HEK293 (cell line): ENCODE results near the gene HLX.

Experiments
- EGR2 ChIP-seq: fragments of 450-650 bp; formaldehyde crosslinking; IDR thresholded peaks from 2 replicates; pipeline ENCODE4 v1.5.1; 2016; ENCODE audit warnings: low read depth, missing biosample characterization, missing genetic modification characterization
- HOXD13 ChIP-seq: sonication (generic); formaldehyde crosslinking; IDR thresholded peaks from 2 replicates; pipeline ENCODE4 v1.8.0; 2022; ENCODE audit warnings: missing genetic modification reagents, borderline replicate concordance
- MYNN ChIP-seq: fragments of 450-650 bp; formaldehyde crosslinking; IDR thresholded peaks from 2 replicates; pipeline ENCODE4 v1.5.1; 2016; ENCODE audit warnings: missing biosample characterization, missing genetic modification characterization, borderline replicate concordance
- PRDM1 ChIP-seq: fragments of 450-650 bp; formaldehyde crosslinking; IDR thresholded peaks from 2 replicates; pipeline ENCODE4; 2016; ENCODE audit warnings: missing biosample characterization, missing genetic modification characterization
- WT1 ChIP-seq: fragments of 450-650 bp; formaldehyde crosslinking; IDR thresholded peaks from 2 replicates; pipeline ENCODE4 v1.5.1; 2016; ENCODE audit warnings: missing biosample characterization, missing genetic modification characterization
- YY1 ChIP-seq: fragments of 450-650 bp; formaldehyde crosslinking; IDR thresholded peaks from 2 replicates; pipeline ENCODE4 v1.5.1; 2018; ENCODE audit warnings: missing biosample characterization, missing genetic modification characterization
- ZBTB7A ChIP-seq: fragments of 450-650 bp; formaldehyde crosslinking; IDR thresholded peaks from 2 replicates; pipeline ENCODE4 v1.5.1; 2016; ENCODE audit warnings: low read depth, missing biosample characterization, missing genetic modification characterization
- ZFP3 ChIP-seq: fragments of 450-650 bp; formaldehyde crosslinking; IDR thresholded peaks from 2 replicates; pipeline ENCODE4 v1.5.1; 2016; ENCODE audit warnings: low read depth, missing biosample characterization, missing genetic modification characterization
- ZNF175 ChIP-seq: fragments of 450-650 bp; formaldehyde crosslinking; IDR thresholded peaks from 2 replicates; pipeline ENCODE4 v1.5.1; 2016; ENCODE audit warnings: missing biosample characterization, missing genetic modification characterization
- ZNF2 ChIP-seq: fragments of 450-650 bp; formaldehyde crosslinking; IDR thresholded peaks from 2 replicates; pipeline ENCODE4 v1.5.1; 2016; ENCODE audit warnings: missing biosample characterization, missing genetic modification characterization
- ZNF221 ChIP-seq: fragments of 450-650 bp; formaldehyde crosslinking; IDR thresholded peaks from 2 replicates; pipeline ENCODE4 v1.5.1; 2017; ENCODE audit warnings: missing biosample characterization, missing genetic modification characterization, borderline replicate concordance
- ZNF311 ChIP-seq: fragments of 450-650 bp; formaldehyde crosslinking; IDR thresholded peaks from 2 replicates; pipeline ENCODE4 v1.5.1; 2017; ENCODE audit warnings: missing biosample characterization, missing genetic modification characterization, borderline replicate concordance
- ZNF404 ChIP-seq: fragments of 450-650 bp; formaldehyde crosslinking; IDR thresholded peaks from 2 replicates; pipeline ENCODE4 v1.5.1; 2017; ENCODE audit warnings: missing biosample characterization, missing genetic modification characterization
- ZNF561 ChIP-seq: fragments of 450-650 bp; IDR thresholded peaks from 2 replicates; pipeline ENCODE4 v1.5.1; 2018; ENCODE audit warnings: missing biosample characterization, missing genetic modification characterization, borderline replicate concordance
- ZNF585B ChIP-seq: fragments of 450-650 bp; formaldehyde crosslinking; IDR thresholded peaks from 2 replicates; pipeline ENCODE4 v1.5.1; 2016; ENCODE audit warnings: missing biosample characterization, missing genetic modification characterization
- ZNF596 ChIP-seq: fragments of 450-650 bp; IDR thresholded peaks from 2 replicates; pipeline ENCODE4 v1.5.0; 2018; ENCODE audit warnings: missing biosample characterization, mild to moderate bottlenecking, missing genetic modification characterization, moderate library complexity
- ZNF629 ChIP-seq: fragments of 450-650 bp; formaldehyde crosslinking; IDR thresholded peaks from 2 replicates; pipeline ENCODE4 v1.5.1; 2017; ENCODE audit warnings: missing biosample characterization, missing genetic modification characterization
- ZNF785 ChIP-seq: fragments of 450-650 bp; formaldehyde crosslinking; IDR thresholded peaks from 2 replicates; pipeline ENCODE4 v1.5.1; 2016; ENCODE audit warnings: missing biosample characterization, missing genetic modification characterization
- ZNF791 ChIP-seq: fragments of 450-650 bp; formaldehyde crosslinking; IDR thresholded peaks from 2 replicates; pipeline ENCODE4 v1.5.1; 2016; ENCODE audit warnings: missing biosample characterization, missing genetic modification characterization
- ZNF792 ChIP-seq: fragments of 450-650 bp; formaldehyde crosslinking; IDR thresholded peaks from 2 replicates; pipeline ENCODE4 v1.5.1; 2016; ENCODE audit warnings: missing biosample characterization, missing genetic modification characterization
- ZNF830 ChIP-seq: fragments of 450-650 bp; IDR thresholded peaks from 2 replicates; pipeline ENCODE4 v1.5.0; 2018; ENCODE audit warnings: missing biosample characterization, missing genetic modification characterization, low read depth, mild to moderate bottlenecking, moderate library complexity
- ZSCAN16 ChIP-seq: fragments of 450-650 bp; formaldehyde crosslinking; IDR thresholded peaks from 2 replicates; pipeline ENCODE4 v1.5.1; 2016; ENCODE audit warnings: missing biosample characterization, missing genetic modification characterization
- TF ChIP-seq, protein P1 (sequence below): fragments of 450-650 bp; formaldehyde crosslinking; IDR thresholded peaks from 2 replicates; pipeline ENCODE4 v1.5.1; 2016; ENCODE audit warnings: missing biosample characterization, missing genetic modification characterization
- TF ChIP-seq, protein P2 (sequence below): fragments of 450-650 bp; formaldehyde crosslinking; IDR thresholded peaks from 2 replicates; pipeline ENCODE4 v1.5.1; 2016; ENCODE audit warnings: missing biosample characterization, missing genetic modification characterization
- TF ChIP-seq, protein P3 (sequence below): fragments of 450-650 bp; formaldehyde crosslinking; IDR thresholded peaks from 2 replicates; pipeline ENCODE4 v1.5.1; 2016; ENCODE audit warnings: missing biosample characterization, missing genetic modification characterization, borderline replicate concordance
- TF ChIP-seq, protein P4 (sequence below): fragments of 450-650 bp; formaldehyde crosslinking; IDR thresholded peaks from 2 replicates; pipeline ENCODE4 v1.5.1; 2016; ENCODE audit warnings: missing biosample characterization, missing genetic modification characterization, borderline replicate concordance

The HLX gene

DNA sequence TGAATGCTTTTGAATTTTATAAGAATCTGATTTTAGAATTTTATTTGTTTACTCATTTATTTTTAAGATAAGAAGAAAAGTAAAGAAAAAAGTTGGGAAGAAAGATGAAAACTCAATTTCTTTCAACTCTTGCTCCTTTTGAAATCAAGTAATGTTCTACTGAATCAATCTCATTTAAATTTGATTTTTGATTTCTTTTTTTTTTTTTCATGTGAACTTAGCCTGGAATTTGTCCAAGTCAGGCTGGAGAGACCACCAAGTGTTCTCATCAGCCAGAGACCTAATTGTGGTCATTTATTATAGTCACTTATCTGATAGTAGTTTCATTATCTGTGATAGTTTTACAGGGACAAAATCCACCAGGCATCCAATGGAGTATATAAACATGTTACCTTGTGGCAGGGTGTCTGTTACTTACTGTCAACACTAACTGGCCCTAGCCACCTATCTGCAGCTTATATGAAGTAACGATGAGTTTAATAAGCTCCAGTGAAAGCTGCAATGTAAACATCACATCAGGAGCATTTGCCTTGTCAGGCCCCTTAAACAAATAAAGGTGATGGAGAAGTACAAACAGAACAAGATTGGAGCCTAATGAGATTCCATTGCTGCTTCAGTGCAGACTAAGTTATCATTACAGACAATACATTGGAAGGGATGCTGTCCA is 39.2 kb downstream of the HLX start (continued):
- TF ChIP-seq, protein P1, sequence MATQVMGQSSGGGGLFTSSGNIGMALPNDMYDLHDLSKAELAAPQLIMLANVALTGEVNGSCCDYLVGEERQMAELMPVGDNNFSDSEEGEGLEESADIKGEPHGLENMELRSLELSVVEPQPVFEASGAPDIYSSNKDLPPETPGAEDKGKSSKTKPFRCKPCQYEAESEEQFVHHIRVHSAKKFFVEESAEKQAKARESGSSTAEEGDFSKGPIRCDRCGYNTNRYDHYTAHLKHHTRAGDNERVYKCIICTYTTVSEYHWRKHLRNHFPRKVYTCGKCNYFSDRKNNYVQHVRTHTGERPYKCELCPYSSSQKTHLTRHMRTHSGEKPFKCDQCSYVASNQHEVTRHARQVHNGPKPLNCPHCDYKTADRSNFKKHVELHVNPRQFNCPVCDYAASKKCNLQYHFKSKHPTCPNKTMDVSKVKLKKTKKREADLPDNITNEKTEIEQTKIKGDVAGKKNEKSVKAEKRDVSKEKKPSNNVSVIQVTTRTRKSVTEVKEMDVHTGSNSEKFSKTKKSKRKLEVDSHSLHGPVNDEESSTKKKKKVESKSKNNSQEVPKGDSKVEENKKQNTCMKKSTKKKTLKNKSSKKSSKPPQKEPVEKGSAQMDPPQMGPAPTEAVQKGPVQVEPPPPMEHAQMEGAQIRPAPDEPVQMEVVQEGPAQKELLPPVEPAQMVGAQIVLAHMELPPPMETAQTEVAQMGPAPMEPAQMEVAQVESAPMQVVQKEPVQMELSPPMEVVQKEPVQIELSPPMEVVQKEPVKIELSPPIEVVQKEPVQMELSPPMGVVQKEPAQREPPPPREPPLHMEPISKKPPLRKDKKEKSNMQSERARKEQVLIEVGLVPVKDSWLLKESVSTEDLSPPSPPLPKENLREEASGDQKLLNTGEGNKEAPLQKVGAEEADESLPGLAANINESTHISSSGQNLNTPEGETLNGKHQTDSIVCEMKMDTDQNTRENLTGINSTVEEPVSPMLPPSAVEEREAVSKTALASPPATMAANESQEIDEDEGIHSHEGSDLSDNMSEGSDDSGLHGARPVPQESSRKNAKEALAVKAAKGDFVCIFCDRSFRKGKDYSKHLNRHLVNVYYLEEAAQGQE = no peak
- TF ChIP-seq, protein P2, sequence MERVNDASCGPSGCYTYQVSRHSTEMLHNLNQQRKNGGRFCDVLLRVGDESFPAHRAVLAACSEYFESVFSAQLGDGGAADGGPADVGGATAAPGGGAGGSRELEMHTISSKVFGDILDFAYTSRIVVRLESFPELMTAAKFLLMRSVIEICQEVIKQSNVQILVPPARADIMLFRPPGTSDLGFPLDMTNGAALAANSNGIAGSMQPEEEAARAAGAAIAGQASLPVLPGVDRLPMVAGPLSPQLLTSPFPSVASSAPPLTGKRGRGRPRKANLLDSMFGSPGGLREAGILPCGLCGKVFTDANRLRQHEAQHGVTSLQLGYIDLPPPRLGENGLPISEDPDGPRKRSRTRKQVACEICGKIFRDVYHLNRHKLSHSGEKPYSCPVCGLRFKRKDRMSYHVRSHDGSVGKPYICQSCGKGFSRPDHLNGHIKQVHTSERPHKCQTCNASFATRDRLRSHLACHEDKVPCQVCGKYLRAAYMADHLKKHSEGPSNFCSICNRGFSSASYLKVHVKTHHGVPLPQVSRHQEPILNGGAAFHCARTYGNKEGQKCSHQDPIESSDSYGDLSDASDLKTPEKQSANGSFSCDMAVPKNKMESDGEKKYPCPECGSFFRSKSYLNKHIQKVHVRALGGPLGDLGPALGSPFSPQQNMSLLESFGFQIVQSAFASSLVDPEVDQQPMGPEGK = no peak
- no peak for TF ChIP-seq EGR2 (tag by site-specific recombination)
- TF ChIP-seq, protein P3, sequence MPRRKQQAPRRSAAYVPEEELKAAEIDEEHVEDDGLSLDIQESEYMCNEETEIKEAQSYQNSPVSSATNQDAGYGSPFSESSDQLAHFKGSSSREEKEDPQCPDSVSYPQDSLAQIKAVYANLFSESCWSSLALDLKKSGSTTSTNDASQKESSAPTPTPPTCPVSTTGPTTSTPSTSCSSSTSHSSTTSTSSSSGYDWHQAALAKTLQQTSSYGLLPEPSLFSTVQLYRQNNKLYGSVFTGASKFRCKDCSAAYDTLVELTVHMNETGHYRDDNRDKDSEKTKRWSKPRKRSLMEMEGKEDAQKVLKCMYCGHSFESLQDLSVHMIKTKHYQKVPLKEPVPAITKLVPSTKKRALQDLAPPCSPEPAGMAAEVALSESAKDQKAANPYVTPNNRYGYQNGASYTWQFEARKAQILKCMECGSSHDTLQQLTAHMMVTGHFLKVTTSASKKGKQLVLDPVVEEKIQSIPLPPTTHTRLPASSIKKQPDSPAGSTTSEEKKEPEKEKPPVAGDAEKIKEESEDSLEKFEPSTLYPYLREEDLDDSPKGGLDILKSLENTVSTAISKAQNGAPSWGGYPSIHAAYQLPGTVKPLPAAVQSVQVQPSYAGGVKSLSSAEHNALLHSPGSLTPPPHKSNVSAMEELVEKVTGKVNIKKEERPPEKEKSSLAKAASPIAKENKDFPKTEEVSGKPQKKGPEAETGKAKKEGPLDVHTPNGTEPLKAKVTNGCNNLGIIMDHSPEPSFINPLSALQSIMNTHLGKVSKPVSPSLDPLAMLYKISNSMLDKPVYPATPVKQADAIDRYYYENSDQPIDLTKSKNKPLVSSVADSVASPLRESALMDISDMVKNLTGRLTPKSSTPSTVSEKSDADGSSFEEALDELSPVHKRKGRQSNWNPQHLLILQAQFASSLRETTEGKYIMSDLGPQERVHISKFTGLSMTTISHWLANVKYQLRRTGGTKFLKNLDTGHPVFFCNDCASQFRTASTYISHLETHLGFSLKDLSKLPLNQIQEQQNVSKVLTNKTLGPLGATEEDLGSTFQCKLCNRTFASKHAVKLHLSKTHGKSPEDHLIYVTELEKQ = no peak
- peak; percentile 96 for TF ChIP-seq ZNF561 (tag by site-specific recombination)
- TF ChIP-seq ZNF792 (tag by site-specific recombination) = no peak
- TF ChIP-seq HOXD13 (CRISPR knock-in tag) = peak; percentile 90
- peak; percentile 92 for TF ChIP-seq WT1 (tag by site-specific recombination)
- peak; percentile 67 for TF ChIP-seq ZNF596 (tag by site-specific recombination)
- no peak for TF ChIP-seq ZNF785 (tag by site-specific recombination)
- peak; percentile 36; the same call in 1 of the 2 replicates for TF ChIP-seq ZFP3
- no peak for TF ChIP-seq ZBTB7A (tag by site-specific recombination)
- no peak for TF ChIP-seq ZSCAN16 (tag by site-specific recombination)
- peak; percentile 48; the same call in 1 of the 2 replicates for TF ChIP-seq ZNF629 (tag by site-specific recombination)
- no peak for TF ChIP-seq MYNN (tag by site-specific recombination)
- TF ChIP-seq PRDM1 (tag by site-specific recombination) = no peak
- TF ChIP-seq ZNF2 (tag by site-specific recombination) = 0 out of 2 replicates have a peak, but pooled peaks have one; percentile 34
- no peak for TF ChIP-seq ZNF311 (tag by site-specific recombination)
- TF ChIP-seq ZNF221 (tag by site-specific recombination) = no peak
- TF ChIP-seq ZNF404 (tag by site-specific recombination) = no peak
- TF ChIP-seq ZNF830 (tag by site-specific recombination) = no peak
- no peak for TF ChIP-seq ZNF175 (tag by site-specific recombination)
- no peak for TF ChIP-seq ZNF791
- TF ChIP-seq, protein P4, sequence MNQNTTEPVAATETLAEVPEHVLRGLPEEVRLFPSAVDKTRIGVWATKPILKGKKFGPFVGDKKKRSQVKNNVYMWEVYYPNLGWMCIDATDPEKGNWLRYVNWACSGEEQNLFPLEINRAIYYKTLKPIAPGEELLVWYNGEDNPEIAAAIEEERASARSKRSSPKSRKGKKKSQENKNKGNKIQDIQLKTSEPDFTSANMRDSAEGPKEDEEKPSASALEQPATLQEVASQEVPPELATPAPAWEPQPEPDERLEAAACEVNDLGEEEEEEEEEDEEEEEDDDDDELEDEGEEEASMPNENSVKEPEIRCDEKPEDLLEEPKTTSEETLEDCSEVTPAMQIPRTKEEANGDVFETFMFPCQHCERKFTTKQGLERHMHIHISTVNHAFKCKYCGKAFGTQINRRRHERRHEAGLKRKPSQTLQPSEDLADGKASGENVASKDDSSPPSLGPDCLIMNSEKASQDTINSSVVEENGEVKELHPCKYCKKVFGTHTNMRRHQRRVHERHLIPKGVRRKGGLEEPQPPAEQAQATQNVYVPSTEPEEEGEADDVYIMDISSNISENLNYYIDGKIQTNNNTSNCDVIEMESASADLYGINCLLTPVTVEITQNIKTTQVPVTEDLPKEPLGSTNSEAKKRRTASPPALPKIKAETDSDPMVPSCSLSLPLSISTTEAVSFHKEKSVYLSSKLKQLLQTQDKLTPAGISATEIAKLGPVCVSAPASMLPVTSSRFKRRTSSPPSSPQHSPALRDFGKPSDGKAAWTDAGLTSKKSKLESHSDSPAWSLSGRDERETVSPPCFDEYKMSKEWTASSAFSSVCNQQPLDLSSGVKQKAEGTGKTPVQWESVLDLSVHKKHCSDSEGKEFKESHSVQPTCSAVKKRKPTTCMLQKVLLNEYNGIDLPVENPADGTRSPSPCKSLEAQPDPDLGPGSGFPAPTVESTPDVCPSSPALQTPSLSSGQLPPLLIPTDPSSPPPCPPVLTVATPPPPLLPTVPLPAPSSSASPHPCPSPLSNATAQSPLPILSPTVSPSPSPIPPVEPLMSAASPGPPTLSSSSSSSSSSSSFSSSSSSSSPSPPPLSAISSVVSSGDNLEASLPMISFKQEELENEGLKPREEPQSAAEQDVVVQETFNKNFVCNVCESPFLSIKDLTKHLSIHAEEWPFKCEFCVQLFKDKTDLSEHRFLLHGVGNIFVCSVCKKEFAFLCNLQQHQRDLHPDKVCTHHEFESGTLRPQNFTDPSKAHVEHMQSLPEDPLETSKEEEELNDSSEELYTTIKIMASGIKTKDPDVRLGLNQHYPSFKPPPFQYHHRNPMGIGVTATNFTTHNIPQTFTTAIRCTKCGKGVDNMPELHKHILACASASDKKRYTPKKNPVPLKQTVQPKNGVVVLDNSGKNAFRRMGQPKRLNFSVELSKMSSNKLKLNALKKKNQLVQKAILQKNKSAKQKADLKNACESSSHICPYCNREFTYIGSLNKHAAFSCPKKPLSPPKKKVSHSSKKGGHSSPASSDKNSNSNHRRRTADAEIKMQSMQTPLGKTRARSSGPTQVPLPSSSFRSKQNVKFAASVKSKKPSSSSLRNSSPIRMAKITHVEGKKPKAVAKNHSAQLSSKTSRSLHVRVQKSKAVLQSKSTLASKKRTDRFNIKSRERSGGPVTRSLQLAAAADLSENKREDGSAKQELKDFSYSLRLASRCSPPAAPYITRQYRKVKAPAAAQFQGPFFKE (tag by site-specific recombination) = no peak
- TF ChIP-seq YY1 = peak; percentile 42; the same call in 1 of the 2 replicates
- no peak for TF ChIP-seq ZNF585B
